ENCODE measurements around the gene NFIL3. TPM values are rescaled to one million over a fixed set of nuclear protein-coding genes. Genes with fewer than 3 reads are reported as not detected.

NFIL3 gene
- total and polyA plus RNA-seq, 2 of the 8 experiments (the other 6 are each of a cell fraction or from before 2014, with no cell fraction given): 3.4 to 13.5 TPM

DNA sequence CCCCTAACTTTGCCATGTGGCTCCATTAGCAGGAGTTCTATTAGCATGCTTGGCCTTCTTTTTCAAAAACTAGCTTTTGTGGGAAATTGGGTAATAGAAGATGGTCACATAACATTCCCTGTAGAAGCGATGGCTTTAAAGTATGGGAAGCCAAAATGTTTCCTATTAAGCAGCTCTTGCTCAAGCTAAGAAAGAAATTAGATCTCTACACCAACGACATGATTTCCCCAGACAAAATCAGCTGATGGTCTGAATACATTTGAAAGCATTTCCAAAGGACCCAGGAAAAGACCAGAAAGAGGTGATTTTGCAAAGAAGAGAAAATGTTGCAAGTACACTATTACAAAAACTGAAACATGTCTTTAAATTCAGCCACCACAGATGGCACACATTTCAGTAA lies 4.8 kb upstream of the NFIL3 start:
- no peak overlapping the region for H4K91ac ChIP-seq (replicated peaks; ENCODE audit: insufficient read length, low read length)
- H3K18ac ChIP-seq (ENCODE audit: extremely low read depth, low read length): no peak overlapping the region
- no peaks in the 10 kb centered on the region for H4K20me1 ChIP-seq (replicated peaks in 1 of 2; ENCODE audit: control insufficient read depth in 1 of 2, insufficient read depth in 2 of 2, low read length in 2 of 2)
- ChIA-PET POLR2A (ENCODE audit: partially characterized antibody) (no interaction called here), CTCF (ENCODE audit: partially characterized antibody) (interaction anchor here (0.9 to 2.0 kb wide), 4 partner anchors 18 to 299 kb away, joined by 3 to 5 read pairs (median 3); no protein-coding TSS in a partner anchor)
- no peak overlapping the region for H2BK20ac ChIP-seq (ENCODE audit: low read length)
- no peak overlapping the region for H3K23ac ChIP-seq (ENCODE audit: insufficient read length)
- no peak overlapping the region for H2AFZ ChIP-seq (ENCODE audit: low read length)
- no peak overlapping the region for H2BK120ac ChIP-seq (replicated peaks; ENCODE audit: low read depth, low read length)
- peaks cover 5% of the 10 kb centered on the region; the same call in 1 of the 2 replicates for H3K23me2 ChIP-seq (ENCODE audit: low read depth, low read length)
- no peaks in the 10 kb centered on the region for H3K9me3 ChIP-seq (ENCODE audit: insufficient read depth in 2 of 2, low read depth in 1 of 2, low read length in 1 of 2)
- WGBS, 2 experiments (ENCODE audit: extremely low coverage in 1 of 2, insufficient coverage in 1 of 2, insufficient read length in 1 of 2, insufficient replicate concordance in 2 of 2, low coverage in 1 of 2, low lambda C conversion rate in 2 of 2, missing lambda C conversion rate in 1 of 2): 78% methylated on average over 2 of the region's 2 CpGs; no CpG with 5 or more reads in 1 of the 2 experiments
- H3K27me3 ChIP-seq (replicated peaks in 1 of 4; ENCODE audit: control insufficient read depth in 3 of 4, extremely low read depth in 1 of 4, insufficient read depth in 3 of 4, low read length in 3 of 4): peaks cover 2 to 17% (median 16%) of the 10 kb centered on the region in 4 experiments
- H3K4me3 ChIP-seq (ENCODE audit: extremely low read depth in 1 of 4, insufficient read depth in 2 of 4, low read depth in 3 of 4, low read length in 4 of 4): no peak overlapping the region
- no peak overlapping the region for H2BK12ac ChIP-seq (ENCODE audit: low read depth, low read length)
- H3K36me3 ChIP-seq (ENCODE audit: control insufficient read depth in 2 of 4, insufficient read depth in 4 of 4, low read length in 3 of 4): no peaks in the 10 kb centered on the region
- no peak overlapping the region for H3K14ac ChIP-seq (ENCODE audit: insufficient read length)
- H3K56ac ChIP-seq (replicated peaks; ENCODE audit: insufficient read length, low read depth, low read length): no peak overlapping the region
- H3K79me1 ChIP-seq (ENCODE audit: low read depth, low read length): no peaks in the 10 kb centered on the region
- DNase-seq (ENCODE audit: low read depth in 1 of 2, low spot score in 2 of 2) (no peak), FAIRE-seq (no peak)
- no peaks in the 10 kb centered on the region for H3K79me2 ChIP-seq (ENCODE audit: control insufficient read depth in 1 of 2, insufficient read depth in 2 of 2, low read length in 2 of 2)
- H3K9ac ChIP-seq (replicated peaks in 1 of 4; ENCODE audit: extremely low read depth in 1 of 4, low read depth in 3 of 4, low read length in 3 of 4): no peak overlapping the region
- H3K4ac ChIP-seq (replicated peaks; ENCODE audit: insufficient read length, low read depth, low read length): no peak overlapping the region
- H2BK5ac ChIP-seq (ENCODE audit: low read depth, low read length): no peak overlapping the region
- no peak overlapping the region for H3K4me2 ChIP-seq (ENCODE audit: insufficient read depth in 1 of 2, low read depth in 2 of 2, low read length in 2 of 2)
- peaks cover 0 to 3% (median 1%) of the 10 kb centered on the region in 4 experiments; a peak in 1 of 7 replicates for H3K4me1 ChIP-seq (replicated peaks in 1 of 4; ENCODE audit: control insufficient read depth in 3 of 4, insufficient read depth in 4 of 4, low read length in 3 of 4)
- no peak overlapping the region for H4K5ac ChIP-seq (ENCODE audit: insufficient read length, low read depth, low read length)
- no peak overlapping the region for H4K8ac ChIP-seq (ENCODE audit: extremely low read depth, insufficient read depth, low read length)
- no peak overlapping the region for H2BK15ac ChIP-seq (ENCODE audit: low read length)
- no peak overlapping the region for H2AK5ac ChIP-seq (ENCODE audit: low read depth, low read length)
- H3K27ac ChIP-seq (ENCODE audit: low read depth, low read length): no peak overlapping the region
- TF ChIP-seq E2F6 (IDR thresholded peaks at IDR 0.05) (no peak), TBP (IDR thresholded peaks at IDR 0.05; ENCODE audit: low read depth, low read length) (no peak), RAD21 (IDR thresholded peaks at IDR 0.05 in 1 of 2, conservative IDR thresholded peaks at IDR 0.05 in 1 of 2; ENCODE audit: low read depth in 2 of 2, low read length in 2 of 2) (no peak), CBX5 (IDR thresholded peaks at IDR 0.05; ENCODE audit: low read depth, low read length) (no peak), RXRA (IDR thresholded peaks at IDR 0.05; ENCODE audit: insufficient read depth, low read depth, low read length) (no peak), HDAC6 (IDR thresholded peaks at IDR 0.05; ENCODE audit: low read depth, low read length) (no peak), GTF2F1 (IDR thresholded peaks at IDR 0.05; ENCODE audit: borderline replicate concordance, low read depth, low read length) (no peak), CBX8 (IDR thresholded peaks at IDR 0.05; ENCODE audit: borderline replicate concordance, low read depth, low read length) (no peak), HDAC2 (IDR thresholded peaks at IDR 0.05; ENCODE audit: borderline replicate concordance in 1 of 2, low read depth in 2 of 2, low read length in 2 of 2) (no peak)
- TF ChIP-seq, protein P1, sequence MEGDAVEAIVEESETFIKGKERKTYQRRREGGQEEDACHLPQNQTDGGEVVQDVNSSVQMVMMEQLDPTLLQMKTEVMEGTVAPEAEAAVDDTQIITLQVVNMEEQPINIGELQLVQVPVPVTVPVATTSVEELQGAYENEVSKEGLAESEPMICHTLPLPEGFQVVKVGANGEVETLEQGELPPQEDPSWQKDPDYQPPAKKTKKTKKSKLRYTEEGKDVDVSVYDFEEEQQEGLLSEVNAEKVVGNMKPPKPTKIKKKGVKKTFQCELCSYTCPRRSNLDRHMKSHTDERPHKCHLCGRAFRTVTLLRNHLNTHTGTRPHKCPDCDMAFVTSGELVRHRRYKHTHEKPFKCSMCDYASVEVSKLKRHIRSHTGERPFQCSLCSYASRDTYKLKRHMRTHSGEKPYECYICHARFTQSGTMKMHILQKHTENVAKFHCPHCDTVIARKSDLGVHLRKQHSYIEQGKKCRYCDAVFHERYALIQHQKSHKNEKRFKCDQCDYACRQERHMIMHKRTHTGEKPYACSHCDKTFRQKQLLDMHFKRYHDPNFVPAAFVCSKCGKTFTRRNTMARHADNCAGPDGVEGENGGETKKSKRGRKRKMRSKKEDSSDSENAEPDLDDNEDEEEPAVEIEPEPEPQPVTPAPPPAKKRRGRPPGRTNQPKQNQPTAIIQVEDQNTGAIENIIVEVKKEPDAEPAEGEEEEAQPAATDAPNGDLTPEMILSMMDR (IDR thresholded peaks at IDR 0.05; ENCODE audit: control extremely low read depth in 1 of 3, insufficient read depth in 1 of 3, low read depth in 1 of 3, low read length in 3 of 3): no peak

Measured in H1 (cell line).